Effector memory CD8-positive, alpha-beta T cell (primary cell): ENCODE results near the gene BMP7.

Source experiments
- ATAC-seq: fragments of 150-1000 bp; cut with Tn5 transposase; replicated peaks from 2 replicates; pipeline ENCODE4 v1.10.0; 2021; ENCODE audit warnings: mild to moderate bottlenecking, moderate library complexity
- DNase-seq, 3 experiments: peaks; one replicate each; pipeline ENCODE4 v3.0.0; 2021
- H3K27ac Mint-ChIP-seq, 2 donors: one replicate each; pipeline ENCODE4 v1.8.0; 2022; ENCODE audit warnings: mild to moderate bottlenecking in 2 of 2, mixed read lengths in 2 of 2, moderate library complexity in 2 of 2
- H3K27me3 Mint-ChIP-seq, 2 donors: one replicate each; pipeline ENCODE4 v1.8.0; 2022; ENCODE audit warnings: mixed read lengths in 2 of 2
- H3K36me3 Mint-ChIP-seq: one replicate; pipeline ENCODE4 v1.8.0; 2022; ENCODE audit warnings: mild to moderate bottlenecking, moderate library complexity, mixed read lengths; ENCODE audit not compliant: insufficient read depth
- H3K4me1 Mint-ChIP-seq, 2 donors: one replicate each; pipeline ENCODE4 v1.8.0; 2022; ENCODE audit warnings: low read depth in 2 of 2, mixed read lengths in 2 of 2
- H3K4me3 Mint-ChIP-seq, 2 donors: one replicate each; pipeline ENCODE4 v1.8.0; 2022; ENCODE audit warnings: mild to moderate bottlenecking in 2 of 2, mixed read lengths in 2 of 2, moderate library complexity in 2 of 2
- H3K9me3 Mint-ChIP-seq, 2 donors: one replicate each; pipeline ENCODE4 v1.8.0; 2022; ENCODE audit warnings: mixed read lengths in 2 of 2

Gene BMP7

DNA sequence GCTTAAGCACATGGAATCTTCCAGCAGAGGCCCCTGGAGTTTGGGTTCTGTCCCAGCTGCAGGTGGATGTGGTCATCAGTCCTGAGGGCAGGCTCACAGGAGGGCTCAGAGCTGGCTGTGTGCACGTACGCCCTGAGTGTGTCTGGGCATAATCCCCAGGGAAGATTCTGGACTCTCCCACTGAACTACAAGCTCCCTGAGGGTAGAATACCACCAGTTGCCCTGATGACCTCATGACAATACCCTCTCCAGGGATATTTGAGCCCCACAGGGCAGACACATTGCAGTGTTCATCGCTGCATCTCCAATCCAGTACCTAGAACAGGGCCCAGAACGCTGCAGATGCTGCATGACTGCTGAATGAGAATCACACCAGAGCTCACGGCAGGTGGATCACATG is 92.5 kb downstream of the BMP7 start:
- Mint-ChIP-seq H3K9me3 (no peaks in the 10 kb centered on the region), H3K27ac (no peak overlapping the region), H3K27me3 (peaks cover 30 to 48% of the 10 kb centered on the region in 2 donors), H3K4me1 (peaks cover 0 to 1% of the 10 kb centered on the region in 2 donors), H3K36me3 (no peaks in the 10 kb centered on the region), H3K4me3 (no peak overlapping the region)
- DNase-seq (no peak), ATAC-seq (no peak)

DNA sequence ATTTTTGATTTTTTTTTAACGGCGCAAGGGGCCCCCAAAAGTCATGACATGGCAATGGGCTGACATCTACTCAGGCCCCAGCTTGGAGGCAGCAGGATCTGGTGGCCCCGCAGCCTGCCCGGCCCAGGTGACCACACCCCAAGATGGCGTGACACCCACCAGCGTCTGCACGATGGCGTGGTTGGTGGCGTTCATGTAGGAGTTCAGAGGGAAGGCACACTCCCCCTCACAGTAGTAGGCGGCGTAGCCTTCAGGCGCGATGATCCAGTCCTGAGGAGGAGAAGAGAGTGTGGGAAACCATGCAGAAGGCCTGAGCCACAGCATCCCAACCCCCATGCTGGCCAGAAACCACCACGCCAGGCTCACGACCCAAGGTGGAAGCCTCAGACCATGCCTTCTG is 93.4 kb downstream of the BMP7 start:
- Mint-ChIP-seq H3K9me3 (no peaks in the 10 kb centered on the region), H3K27ac (peak overlapping the region in 1 of 2 donors; percentile 35), H3K27me3 (peaks cover 28 to 46% of the 10 kb centered on the region in 2 donors), H3K4me1 (peaks cover 0 to under 1% of the 10 kb centered on the region in 2 donors), H3K4me3 (no peak overlapping the region), H3K36me3 (no peaks in the 10 kb centered on the region)
- no peak for ATAC-seq
- DNase-seq, result no peak

DNA sequence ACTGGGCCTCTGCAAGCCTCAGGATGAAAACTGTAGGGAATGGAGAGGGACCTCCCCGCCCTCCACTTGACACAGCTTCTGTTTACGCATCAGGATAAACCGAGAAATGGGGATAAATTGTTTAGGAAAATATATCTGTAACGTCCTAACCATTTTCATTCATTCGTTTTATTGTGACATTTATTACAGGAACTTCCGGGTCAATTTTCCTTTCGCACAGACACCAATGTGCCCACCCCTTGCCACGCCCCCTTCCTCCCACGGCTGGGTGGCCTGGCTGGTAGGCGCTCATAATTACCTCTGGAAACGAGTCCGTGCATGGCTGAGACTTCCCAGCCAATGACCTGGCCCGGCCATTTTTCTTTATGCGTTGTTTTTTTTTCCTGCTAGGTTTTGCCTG is 96.1 kb downstream of the BMP7 start:
- Mint-ChIP-seq H3K27ac (no peak overlapping the region), H3K27me3 (peaks cover 10 to 33% of the 10 kb centered on the region in 2 donors), H3K9me3 (no peaks in the 10 kb centered on the region), H3K4me3 (no peak overlapping the region), H3K4me1 (no peaks in the 10 kb centered on the region), H3K36me3 (no peaks in the 10 kb centered on the region)
- DNase-seq, result no peak
- ATAC-seq, result no peak

DNA sequence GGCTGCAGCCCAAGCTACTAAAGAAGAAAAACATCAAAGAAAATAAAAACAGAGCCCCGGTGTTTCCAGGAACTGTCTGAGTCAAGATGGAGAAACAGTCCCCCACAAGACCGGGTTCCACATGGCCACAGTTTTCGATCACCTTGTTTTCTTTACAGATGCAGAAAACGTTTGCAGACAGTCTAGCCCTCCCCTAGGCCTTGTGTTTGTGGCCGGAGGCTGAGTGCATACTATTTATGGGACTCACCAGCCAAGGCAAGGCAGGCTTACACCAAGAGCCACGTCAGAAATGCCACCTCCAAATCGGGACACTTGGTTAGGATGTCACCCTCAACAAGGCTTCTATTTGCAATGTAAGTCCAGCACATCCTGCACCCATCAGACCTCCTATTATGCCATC is 97.3 kb downstream of the BMP7 start:
- Mint-ChIP-seq H3K36me3 (no peaks in the 10 kb centered on the region), H3K27ac (no peak overlapping the region), H3K9me3 (no peaks in the 10 kb centered on the region), H3K4me1 (no peaks in the 10 kb centered on the region), H3K27me3 (peaks cover under 1 to 30% of the 10 kb centered on the region in 2 donors), H3K4me3 (no peak overlapping the region)
- DNase-seq (no peak), ATAC-seq (no peak)

GRCh38 chr20:57167971-57168701 is 98.3 kb downstream of the BMP7 start:
- no peak for ATAC-seq
- H3K27ac Mint-ChIP-seq, result no peak overlapping the region
- H3K27me3 Mint-ChIP-seq, result peaks cover 0 to 28% of the 10 kb centered on the region in 2 donors

GRCh38 chr20:57167292-57167655 is 99.2 kb downstream of the BMP7 start:
- Mint-ChIP-seq H3K4me1 (no peaks in the 10 kb centered on the region), H3K4me3 (no peak overlapping the region), H3K27ac (no peak overlapping the region), H3K36me3 (no peaks in the 10 kb centered on the region), H3K27me3 (peaks cover 0 to 28% of the 10 kb centered on the region in 2 donors), H3K9me3 (no peaks in the 10 kb centered on the region)
- ATAC-seq (no peak), DNase-seq (no peak)

More at GRCh38 chr20:57167971-57168701, 98.3 kb downstream of the BMP7 start:
- no peak for DNase-seq
- Mint-ChIP-seq H3K36me3 (no peaks in the 10 kb centered on the region), H3K4me1 (no peaks in the 10 kb centered on the region), H3K4me3 (no peak overlapping the region), H3K9me3 (no peaks in the 10 kb centered on the region)

GRCh38 chr20:57166568-57167291 is 99.7 kb downstream of the BMP7 start:
- ATAC-seq (no peak), DNase-seq (no peak)
- Mint-ChIP-seq H3K4me3 (no peak overlapping the region), H3K27me3 (peaks cover 0 to 28% of the 10 kb centered on the region in 2 donors), H3K4me1 (no peaks in the 10 kb centered on the region), H3K9me3 (no peaks in the 10 kb centered on the region), H3K27ac (no peak overlapping the region), H3K36me3 (no peaks in the 10 kb centered on the region)

DNA sequence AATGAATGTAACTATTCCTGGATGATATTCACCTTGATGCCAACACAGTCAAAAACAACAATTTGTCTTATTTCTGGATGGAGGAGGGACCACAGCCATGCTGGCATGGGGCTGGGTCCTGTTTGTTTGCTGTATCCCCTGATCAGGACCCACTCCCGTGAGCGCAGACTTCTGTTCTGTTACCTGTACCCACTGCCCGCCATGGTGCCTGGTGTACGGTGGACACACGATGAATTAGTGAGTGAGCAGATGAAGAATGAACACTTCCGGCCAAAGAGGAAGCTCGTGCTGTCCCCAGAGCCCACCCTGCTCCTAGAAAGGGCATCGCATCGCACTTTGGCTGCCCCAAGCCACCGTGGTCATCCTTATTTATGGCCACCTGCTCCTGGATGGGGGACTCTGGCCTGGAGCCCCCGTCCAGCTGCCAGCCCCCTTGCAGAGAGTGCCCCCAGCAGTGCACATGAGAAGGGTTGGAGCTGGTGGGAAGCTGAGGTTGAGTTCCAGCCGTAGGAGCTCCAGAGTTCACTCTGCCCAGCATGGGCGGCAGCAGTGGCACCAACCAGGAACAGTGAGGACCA is 100.9 kb downstream of the BMP7 start:
- Mint-ChIP-seq H3K36me3 (no peaks in the 10 kb centered on the region), H3K27me3 (peaks cover 0 to 28% of the 10 kb centered on the region in 2 donors)
- ATAC-seq, result no peak

GRCh38 chr20:57164872-57165271 is 101.6 kb downstream of the BMP7 start:
- no peak for ATAC-seq
- Mint-ChIP-seq H3K36me3 (no peaks in the 10 kb centered on the region), H3K9me3 (no peaks in the 10 kb centered on the region)

More for the DNA sequence above, 100.9 kb downstream of the BMP7 start:
- no peak for DNase-seq
- no peak overlapping the region for H3K4me3 Mint-ChIP-seq
- H3K4me1 Mint-ChIP-seq, result no peaks in the 10 kb centered on the region
- H3K27ac Mint-ChIP-seq, result no peak overlapping the region
- no peaks in the 10 kb centered on the region for H3K9me3 Mint-ChIP-seq

GRCh38 chr20:57163041-57163440 is 103.4 kb downstream of the BMP7 start:
- Mint-ChIP-seq H3K4me3 (no peak overlapping the region), H3K27ac (no peak overlapping the region), H3K27me3 (peaks cover 6 to 20% of the 10 kb centered on the region in 2 donors), H3K9me3 (no peaks in the 10 kb centered on the region), H3K36me3 (no peaks in the 10 kb centered on the region), H3K4me1 (no peaks in the 10 kb centered on the region)
- DNase-seq (no peak), ATAC-seq (no peak)

More at GRCh38 chr20:57164872-57165271, 101.6 kb downstream of the BMP7 start:
- DNase-seq, result no peak
- no peak overlapping the region for H3K27ac Mint-ChIP-seq
- no peaks in the 10 kb centered on the region for H3K4me1 Mint-ChIP-seq
- H3K27me3 Mint-ChIP-seq, result peaks cover 0 to 28% of the 10 kb centered on the region in 2 donors
- H3K4me3 Mint-ChIP-seq, result no peak overlapping the region

DNA sequence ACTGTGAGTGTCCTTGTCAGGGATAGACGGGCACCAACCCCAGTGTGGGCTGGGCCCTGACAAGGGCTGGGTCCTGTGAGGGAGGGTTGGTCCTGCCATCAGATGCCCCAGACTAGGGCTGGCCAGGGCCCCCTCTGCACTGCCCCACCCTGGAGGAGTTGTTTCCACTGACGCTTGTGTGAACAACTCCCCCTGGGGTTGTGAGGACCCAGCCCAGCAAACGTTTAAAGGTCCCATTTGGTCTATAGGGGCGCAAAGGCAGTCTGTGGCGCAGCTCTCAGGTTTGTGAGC is 104.1 kb downstream of the BMP7 start:
- Mint-ChIP-seq H3K4me3 (no peak overlapping the region), H3K27me3 (peaks cover 6 to 19% of the 10 kb centered on the region in 2 donors), H3K4me1 (no peaks in the 10 kb centered on the region), H3K36me3 (no peaks in the 10 kb centered on the region), H3K9me3 (no peaks in the 10 kb centered on the region), H3K27ac (no peak overlapping the region)
- ATAC-seq, result no peak
- no peak for DNase-seq

DNA sequence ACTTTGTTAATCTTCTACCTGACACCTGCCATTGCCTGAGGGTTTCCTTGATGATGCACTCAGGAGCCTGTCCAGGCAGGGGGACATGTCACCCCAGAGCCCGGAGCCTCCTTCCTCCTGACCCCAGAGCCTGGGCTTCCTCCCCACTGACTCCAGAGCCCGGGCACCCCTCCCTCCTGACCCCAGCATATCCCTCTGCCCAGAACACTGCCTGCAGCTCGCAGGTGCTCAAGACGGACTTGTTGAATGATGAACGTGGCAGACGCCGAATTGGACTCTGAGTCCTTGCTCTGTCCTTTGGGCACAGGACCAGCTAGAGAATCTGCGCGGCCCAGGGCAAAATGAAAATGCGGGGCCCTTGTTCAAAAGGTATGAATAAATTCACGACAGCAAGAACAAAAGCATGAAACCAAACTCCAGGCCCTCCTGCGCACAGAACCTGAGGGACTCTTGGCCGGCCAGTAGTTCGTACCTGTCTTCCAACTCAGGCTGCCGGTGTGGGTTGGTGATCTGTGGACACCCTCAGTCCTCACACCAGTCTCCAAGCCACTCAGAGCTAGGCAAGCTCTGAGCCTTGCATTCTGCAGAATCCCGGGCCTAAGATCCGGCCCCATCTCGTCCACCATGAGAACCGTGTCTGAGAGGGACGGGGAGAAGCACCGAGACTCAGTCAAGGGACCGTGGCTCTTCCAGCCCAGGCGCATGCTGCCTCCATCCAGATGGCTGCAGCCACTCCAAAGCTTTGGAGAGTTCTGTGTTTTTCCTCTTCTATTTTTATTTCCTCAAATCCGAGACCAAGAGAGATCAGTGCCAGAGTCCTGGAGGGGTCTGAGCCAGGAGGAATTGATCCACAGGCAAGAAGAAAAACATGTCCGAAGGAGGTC is 104.7 kb downstream of the BMP7 start:
- no peaks in the 10 kb centered on the region for H3K4me1 Mint-ChIP-seq
- ATAC-seq (no peak), DNase-seq (no peak)
- H3K9me3 Mint-ChIP-seq, result no peaks in the 10 kb centered on the region
- H3K27me3 Mint-ChIP-seq, result peaks cover 6 to 19% of the 10 kb centered on the region in 2 donors
- H3K27ac Mint-ChIP-seq, result no peak overlapping the region
- no peak overlapping the region for H3K4me3 Mint-ChIP-seq
- H3K36me3 Mint-ChIP-seq, result no peaks in the 10 kb centered on the region

DNA sequence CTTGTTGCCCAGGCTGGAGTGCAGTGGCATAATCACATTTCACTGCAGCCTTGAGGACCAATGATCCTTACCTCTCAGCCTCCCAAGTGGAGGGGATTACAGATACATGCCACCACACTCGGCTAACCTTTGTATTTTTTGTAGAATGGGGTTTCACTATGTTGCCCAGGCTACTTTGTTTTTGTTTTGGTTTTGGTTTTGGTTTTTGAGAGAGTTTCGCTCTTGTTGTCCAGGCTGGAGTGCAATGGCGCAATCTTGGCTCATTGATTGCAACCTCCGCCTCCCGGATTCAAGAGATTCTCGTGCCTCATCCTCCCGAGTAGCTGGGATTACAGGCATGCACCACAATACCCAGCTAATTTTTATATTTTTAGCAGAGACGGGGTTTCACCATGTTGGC is 105.5 kb downstream of the BMP7 start:
- Mint-ChIP-seq H3K4me3 (no peak overlapping the region), H3K27me3 (peaks cover 11 to 14% of the 10 kb centered on the region in 2 donors), H3K36me3 (no peaks in the 10 kb centered on the region), H3K9me3 (no peaks in the 10 kb centered on the region), H3K27ac (no peak overlapping the region), H3K4me1 (no peaks in the 10 kb centered on the region)
- ATAC-seq (no peak), DNase-seq (no peak)
